Jurkat, Clone E6-1 (cell line): ENCODE data around the gene PLXNA4.
"Not testable (repeated sequence)": the region's sequence is repeated elsewhere in the genome, so short reads cannot be mapped to it uniquely, and the experiment has no call there.

Source experiments
- DNase-seq: peaks from one replicate; pipeline ENCODE4 v3.0.0-alpha.2; 2011; ENCODE audit warnings: low read depth, low spot score
- H3K4me3 ChIP-seq: 2 replicates; pipeline ENCODE4 v1.5.1; 2011; ENCODE audit warnings: mild to moderate bottlenecking, low read length, control low read depth, moderate library complexity

Gene PLXNA4

GRCh38 chr7:132193898-132194297, 382.4 kb downstream of the PLXNA4 start:
- no peak for DNase-seq
- no peak overlapping the region for H3K4me3 ChIP-seq

GRCh38 chr7:132192809-132193208, 383.5 kb downstream of the PLXNA4 start:
- no peak for DNase-seq

GRCh38 chr7:132191418-132191817, 384.9 kb downstream of the PLXNA4 start:
- no peak overlapping the region for H3K4me3 ChIP-seq
- DNase-seq = no peak

More at GRCh38 chr7:132192809-132193208, 383.5 kb downstream of the PLXNA4 start:
- H3K4me3 ChIP-seq = no peak overlapping the region

- H3K4me3 ChIP-seq = no peak overlapping the region
- no peak for DNase-seq
Measured at GRCh38 chr7:132190683-132191082, 385.6 kb downstream of the PLXNA4 start.

GRCh38 chr7:132189881-132190280, 386.4 kb downstream of the PLXNA4 start:
- H3K4me3 ChIP-seq = no peak overlapping the region
- DNase-seq = no peak

GRCh38 chr7:132187869-132188789, 388.1 kb downstream of the PLXNA4 start:
- DNase-seq = no peak
- no peak overlapping the region for H3K4me3 ChIP-seq

- DNase-seq = no peak
Measured at GRCh38 chr7:132187391-132187790, 388.9 kb downstream of the PLXNA4 start.

GRCh38 chr7:132185150-132185549, 391.1 kb downstream of the PLXNA4 start:
- no peak overlapping the region for H3K4me3 ChIP-seq
- DNase-seq = no peak

More at GRCh38 chr7:132187391-132187790, 388.9 kb downstream of the PLXNA4 start:
- no peak overlapping the region for H3K4me3 ChIP-seq

- DNase-seq = no peak
- no peak overlapping the region for H3K4me3 ChIP-seq
Measured at GRCh38 chr7:132183781-132184380, 392.4 kb downstream of the PLXNA4 start.

GRCh38 chr7:132182992-132183391, 393.3 kb downstream of the PLXNA4 start:
- no peak for DNase-seq
- H3K4me3 ChIP-seq = no peak overlapping the region

- no peak overlapping the region for H3K4me3 ChIP-seq
Measured at GRCh38 chr7:132181946-132182685, 394.2 kb downstream of the PLXNA4 start.

GRCh38 chr7:132181371-132181770, 394.9 kb downstream of the PLXNA4 start:
- DNase-seq = no peak

More at GRCh38 chr7:132181946-132182685, 394.2 kb downstream of the PLXNA4 start:
- DNase-seq = no peak

GRCh38 chr7:132180481-132180880, 395.8 kb downstream of the PLXNA4 start:
- no peak for DNase-seq
- no peak overlapping the region for H3K4me3 ChIP-seq

More at GRCh38 chr7:132181371-132181770, 394.9 kb downstream of the PLXNA4 start:
- H3K4me3 ChIP-seq = no peak overlapping the region

- H3K4me3 ChIP-seq = no peak overlapping the region
- DNase-seq = no peak
Measured at GRCh38 chr7:132179681-132180080, 396.6 kb downstream of the PLXNA4 start.

GRCh38 chr7:132179080-132179430, 397.2 kb downstream of the PLXNA4 start:
- H3K4me3 ChIP-seq = no peak overlapping the region
- DNase-seq = no peak

- not testable (repeated sequence) for DNase-seq, H3K4me3 ChIP-seq
Measured at GRCh38 chr7:132178402-132179079, 397.7 kb downstream of the PLXNA4 start.

GRCh38 chr7:132177708-132178401, 398.4 kb downstream of the PLXNA4 start:
- no peak overlapping the region for H3K4me3 ChIP-seq

GRCh38 chr7:132176719-132177118, 399.6 kb downstream of the PLXNA4 start:
- no peak for DNase-seq
- no peak overlapping the region for H3K4me3 ChIP-seq

More at GRCh38 chr7:132177708-132178401, 398.4 kb downstream of the PLXNA4 start:
- no peak for DNase-seq
